Lung (tissue), 12 donors: ENCODE data around the gene KANSL3. TPM values are rescaled to one million over a fixed set of nuclear protein-coding genes. Genes with fewer than 3 reads are reported as not detected.

Experiments used
- ATAC-seq: fragments of 200-7000 bp; cut with Tn5 transposase; one replicate; pipeline ENCODE4 v1.9.1; 2020; ENCODE audit warnings: moderate number of reproducible peaks; ENCODE audit not compliant: insufficient read depth, low FRiP score
- DNase-seq, 3 donors: peaks; one replicate each; pipeline ENCODE4 v3.0.0-alpha.2; 2013 to 2017
- H3K27ac ChIP-seq, 2 donors: one replicate each; pipeline ENCODE4 v1.5.1; 2013; ENCODE audit warnings: mild to moderate bottlenecking in 2 of 2, moderate library complexity in 2 of 2, control low read depth in 1 of 2, inconsistent platforms in 1 of 2, low read depth in 1 of 2, low read length in 1 of 2
- H3K27me3 ChIP-seq, 3 donors: one replicate each; pipeline ENCODE4 v1.5.1; 2013; ENCODE audit warnings: low read length in 2 of 3; ENCODE audit not compliant: control insufficient read depth in 3 of 3, insufficient read depth in 3 of 3
- H3K36me3 ChIP-seq, 4 donors: one replicate each; pipeline ENCODE4 v1.5.1; 2013; ENCODE audit warnings: low read length in 4 of 4, mild to moderate bottlenecking in 1 of 4, moderate library complexity in 1 of 4; ENCODE audit not compliant: control insufficient read depth in 4 of 4, insufficient read depth in 4 of 4
- H3K4me1 ChIP-seq, 5 donors: one replicate each; pipeline ENCODE4 v1.5.1; 2013; ENCODE audit warnings: low read length in 5 of 5, mild to moderate bottlenecking in 2 of 5, moderate library complexity in 1 of 5; ENCODE audit not compliant: control insufficient read depth in 5 of 5, insufficient read depth in 5 of 5
- H3K4me3 ChIP-seq: one replicate; pipeline ENCODE4 v1.5.1; 2013; ENCODE audit warnings: mild to moderate bottlenecking, control low read depth, moderate library complexity
- H3K9ac ChIP-seq, 2 donors: one replicate each; pipeline ENCODE4 v1.5.1; 2013; ENCODE audit warnings: low read length in 2 of 2, control low read depth in 1 of 2; ENCODE audit not compliant: insufficient read depth in 1 of 2
- H3K9me3 ChIP-seq, 4 donors: one replicate each; pipeline ENCODE4 v1.5.1; 2013; ENCODE audit warnings: low read length in 3 of 4, mild to moderate bottlenecking in 1 of 4, moderate library complexity in 1 of 4; ENCODE audit not compliant: control insufficient read depth in 4 of 4, insufficient read depth in 3 of 4
- CTCF ChIP-seq: IDR thresholded peaks from 2 replicates; pipeline ENCODE4 v1.5.1; 2012; ENCODE audit warnings: mild to moderate bottlenecking; ENCODE audit errors: control extremely low read depth, extremely low read depth
- WGBS, 2 donors: extraction: QIAGEN DNeasy Blood & Tissue Kit; methylation state at CpG; one replicate each; pipeline ENCODE4 v1.1.7; 2013; 5-methylcytosine and 5-hydroxymethylcytosine counted together
- polyA plus RNA-seq, 2 donors: library from polyadenylated mRNA; stranded (reverse); fragments of 200-250 nt; gene quantifications; one replicate each; pipeline ENCODE4 v1.2.1, GENCODE V29; 2013
- total RNA-seq, 2 donors: library from RNA; depleted of rRNA in 1 of 2; stranded (reverse); fragments of >200 nt in 1 of 2; gene quantifications; one replicate each; pipeline ENCODE4 v1.2.1, GENCODE V29; 2014 to 2021
- donor health status: control.
- donor health status: control.
- donor health status: Bipolar disorder and iron deficiency.
- donor health status: healthy.
- donor health status: DM: yes; HTN: yes; CAD: no.

Gene KANSL3
- total and polyA plus RNA-seq, 4 donors, result 16.7 to 91.4 (median 33.6) TPM

- H3K27me3 ChIP-seq, result no peaks in the 10 kb centered on the region
- 89 to 91% methylated on average over 24 of the region's 24 CpGs for WGBS, 2 donors
- peaks cover 0 to 60% (median 0%) of the 10 kb centered on the region in 4 donors for H3K36me3 ChIP-seq
- H3K4me3 ChIP-seq, result no peak overlapping the region
- peaks cover 0 to 2% (median 0%) of the 10 kb centered on the region in 4 donors for H3K9me3 ChIP-seq
- no peak overlapping the region for H3K27ac ChIP-seq
- no peak overlapping the region for H3K9ac ChIP-seq
- H3K4me1 ChIP-seq, result peaks cover 0 to 14% (median 3%) of the 10 kb centered on the region in 5 donors
- ATAC-seq (no peak), DNase-seq (peak in 1 of 3 donors; percentile 41)
- TF ChIP-seq CTCF, result no peak
Observed at GRCh38 chr2:96548558-96549465, 89.3 kb downstream of the KANSL3 start.

- ATAC-seq (no peak), DNase-seq (peak in 2 of 3 donors; percentile 57 to 59)
- H3K4me1 ChIP-seq, result peaks cover 0 to 14% (median 3%) of the 10 kb centered on the region in 5 donors
- no peak overlapping the region for H3K4me3 ChIP-seq
- no peak for TF ChIP-seq CTCF
- WGBS, 2 donors, result 81 to 93% methylated on average over 6 of the region's 6 CpGs
- no peak overlapping the region for H3K27ac ChIP-seq
- H3K9me3 ChIP-seq, result peaks cover 0 to 2% (median 0%) of the 10 kb centered on the region in 4 donors
- H3K36me3 ChIP-seq, result peaks cover 0 to 60% (median 0%) of the 10 kb centered on the region in 4 donors
- H3K9ac ChIP-seq, result no peak overlapping the region
- no peaks in the 10 kb centered on the region for H3K27me3 ChIP-seq
Observed at GRCh38 chr2:96547731-96548171, 90.4 kb downstream of the KANSL3 start.

- Histone ChIP-seq H3K27me3 (no peaks in the 10 kb centered on the region), H3K4me1 (peaks cover 0 to 14% (median 3%) of the 10 kb centered on the region in 5 donors), H3K4me3 (no peak overlapping the region), H3K9ac (no peak overlapping the region), H3K9me3 (peaks cover 0 to 2% (median 0%) of the 10 kb centered on the region in 4 donors), H3K36me3 (peaks cover 0 to 56% (median 0%) of the 10 kb centered on the region in 4 donors), H3K27ac (peak overlapping the region in 1 of 2 donors; percentile 6)
- no peak for TF ChIP-seq CTCF
- DNase-seq (no peak), ATAC-seq (no peak)
- WGBS, 2 donors, result 82 to 87% methylated on average over 7 of the region's 7 CpGs
Observed at GRCh38 chr2:96547203-96547641, 90.9 kb downstream of the KANSL3 start.
